HG03442 (cell line): ENCODE measurements around the gene ALOX5AP.

ENCODE experiments used
- ATAC-seq: cut with Tn5 transposase; IDR thresholded peaks from one replicate; pipeline ENCODE4 v1.9.1; 2021; ENCODE audit warnings: mild to moderate bottlenecking, moderate library complexity; ENCODE audit not compliant: unreplicated experiment

ALOX5AP gene

GRCh38 chr13:30755678-30756077 lies 20.3 kb downstream of the ALOX5AP start:
- ATAC-seq = no peak

- no peak for ATAC-seq
Observed at GRCh38 chr13:30757026-30757742, 21.8 kb downstream of the ALOX5AP start.

GRCh38 chr13:30759748-30760147 lies 24.4 kb downstream of the ALOX5AP start:
- ATAC-seq = no peak

- no peak for ATAC-seq
Observed at GRCh38 chr13:30762643-30763042, 27.3 kb downstream of the ALOX5AP start.

- ATAC-seq = no peak
Observed at GRCh38 chr13:30763786-30764413, 28.6 kb downstream of the ALOX5AP start.

- ATAC-seq = no peak
Observed at GRCh38 chr13:30766231-30766630, 30.9 kb downstream of the ALOX5AP start.

- ATAC-seq = no peak
Observed at GRCh38 chr13:30770929-30771328, 35.6 kb downstream of the ALOX5AP start.

- no peak for ATAC-seq
Observed at GRCh38 chr13:30773561-30773960, 38.2 kb downstream of the ALOX5AP start.

GRCh38 chr13:30774214-30774730 lies 38.9 kb downstream of the ALOX5AP start:
- ATAC-seq = no peak

- ATAC-seq = no peak
Observed at GRCh38 chr13:30776661-30777060, 41.3 kb downstream of the ALOX5AP start.

GRCh38 chr13:30779016-30779415 lies 43.7 kb downstream of the ALOX5AP start:
- no peak for ATAC-seq

- ATAC-seq = no peak
Observed at GRCh38 chr13:30779608-30780007, 44.3 kb downstream of the ALOX5AP start.

GRCh38 chr13:30780338-30780981 lies 45.1 kb downstream of the ALOX5AP start:
- no peak for ATAC-seq

GRCh38 chr13:30785191-30785850 lies 50.0 kb downstream of the ALOX5AP start:
- ATAC-seq = no peak

GRCh38 chr13:30786648-30787047 lies 51.3 kb downstream of the ALOX5AP start:
- ATAC-seq = no peak

- ATAC-seq = no peak
Observed at GRCh38 chr13:30787738-30788525, 52.6 kb downstream of the ALOX5AP start.

- no peak for ATAC-seq
Observed at GRCh38 chr13:30789166-30789862, 54.0 kb downstream of the ALOX5AP start.

- no peak for ATAC-seq
Observed at GRCh38 chr13:30790592-30790991, 55.2 kb downstream of the ALOX5AP start.

- ATAC-seq = no peak
Observed at GRCh38 chr13:30791354-30792001, 56.1 kb downstream of the ALOX5AP start.
